ENCODE data around the gene SF3B4.

SF3B4 gene

DNA sequence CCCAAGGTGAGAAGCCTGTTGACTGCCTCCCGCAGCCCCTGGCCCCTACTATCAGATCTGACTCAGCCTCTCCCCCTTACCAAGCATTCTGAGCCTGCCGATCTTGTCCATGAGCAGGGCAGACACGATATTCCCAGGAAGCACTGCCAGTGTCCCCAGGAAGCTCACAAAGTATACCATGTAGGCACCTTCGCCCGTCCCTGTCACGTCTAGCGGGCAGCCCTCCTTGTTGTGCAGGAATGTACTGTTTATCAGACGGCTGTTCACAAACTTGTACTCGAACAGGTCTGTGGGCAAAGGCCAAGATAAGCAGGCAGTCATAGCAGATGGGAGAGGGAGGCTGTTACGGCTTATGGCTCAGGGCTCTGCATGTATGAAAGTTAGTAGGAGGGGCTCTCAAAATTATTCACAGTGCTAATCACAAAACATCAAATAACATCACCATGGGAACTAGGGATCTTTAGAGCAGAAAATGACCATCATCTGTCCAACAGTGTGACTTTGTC, 21.0 kb downstream of the SF3B4 start:
- no peak for TF ChIP-seq EZH2phosphoT487 (IDR thresholded peaks at IDR 0.05; ENCODE audit: borderline replicate concordance, low read length)
- TF ChIP-seq, protein P1, sequence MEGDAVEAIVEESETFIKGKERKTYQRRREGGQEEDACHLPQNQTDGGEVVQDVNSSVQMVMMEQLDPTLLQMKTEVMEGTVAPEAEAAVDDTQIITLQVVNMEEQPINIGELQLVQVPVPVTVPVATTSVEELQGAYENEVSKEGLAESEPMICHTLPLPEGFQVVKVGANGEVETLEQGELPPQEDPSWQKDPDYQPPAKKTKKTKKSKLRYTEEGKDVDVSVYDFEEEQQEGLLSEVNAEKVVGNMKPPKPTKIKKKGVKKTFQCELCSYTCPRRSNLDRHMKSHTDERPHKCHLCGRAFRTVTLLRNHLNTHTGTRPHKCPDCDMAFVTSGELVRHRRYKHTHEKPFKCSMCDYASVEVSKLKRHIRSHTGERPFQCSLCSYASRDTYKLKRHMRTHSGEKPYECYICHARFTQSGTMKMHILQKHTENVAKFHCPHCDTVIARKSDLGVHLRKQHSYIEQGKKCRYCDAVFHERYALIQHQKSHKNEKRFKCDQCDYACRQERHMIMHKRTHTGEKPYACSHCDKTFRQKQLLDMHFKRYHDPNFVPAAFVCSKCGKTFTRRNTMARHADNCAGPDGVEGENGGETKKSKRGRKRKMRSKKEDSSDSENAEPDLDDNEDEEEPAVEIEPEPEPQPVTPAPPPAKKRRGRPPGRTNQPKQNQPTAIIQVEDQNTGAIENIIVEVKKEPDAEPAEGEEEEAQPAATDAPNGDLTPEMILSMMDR (IDR thresholded peaks at IDR 0.05; ENCODE audit: low read depth, low read length, poor library complexity, severe bottlenecking), result no peak
- H3K36me3 ChIP-seq (ENCODE audit: control insufficient read depth, low read length), result no peaks in the 10 kb centered on the region
- no peaks in the 10 kb centered on the region for H3K4me1 ChIP-seq (ENCODE audit: control insufficient read depth, low read length)
- no peaks in the 10 kb centered on the region for H3K9me3 ChIP-seq (ENCODE audit: control insufficient read depth, insufficient read depth, low read length)
- H3K4me3 ChIP-seq (ENCODE audit: low read length), result no peak overlapping the region
- H3K27ac ChIP-seq (ENCODE audit: low read depth, low read length), result no peak overlapping the region
- no peaks in the 10 kb centered on the region for H3K79me2 ChIP-seq (ENCODE audit: control insufficient read depth, low read length)
- no peaks in the 10 kb centered on the region for H3F3A ChIP-seq (ENCODE audit: control insufficient read depth, insufficient read depth)
- H3K4me2 ChIP-seq (ENCODE audit: low read length), result no peak overlapping the region
- no peaks in the 10 kb centered on the region for H3K9me2 ChIP-seq (replicated peaks; ENCODE audit: control insufficient read depth, low read length)
- peaks cover 6% of the 10 kb centered on the region for H3K27me3 ChIP-seq (ENCODE audit: control insufficient read depth, low read length)
- no peaks in the 10 kb centered on the region for H4K20me1 ChIP-seq (ENCODE audit: control insufficient read depth, insufficient read depth, low read depth, low read length)

DNA sequence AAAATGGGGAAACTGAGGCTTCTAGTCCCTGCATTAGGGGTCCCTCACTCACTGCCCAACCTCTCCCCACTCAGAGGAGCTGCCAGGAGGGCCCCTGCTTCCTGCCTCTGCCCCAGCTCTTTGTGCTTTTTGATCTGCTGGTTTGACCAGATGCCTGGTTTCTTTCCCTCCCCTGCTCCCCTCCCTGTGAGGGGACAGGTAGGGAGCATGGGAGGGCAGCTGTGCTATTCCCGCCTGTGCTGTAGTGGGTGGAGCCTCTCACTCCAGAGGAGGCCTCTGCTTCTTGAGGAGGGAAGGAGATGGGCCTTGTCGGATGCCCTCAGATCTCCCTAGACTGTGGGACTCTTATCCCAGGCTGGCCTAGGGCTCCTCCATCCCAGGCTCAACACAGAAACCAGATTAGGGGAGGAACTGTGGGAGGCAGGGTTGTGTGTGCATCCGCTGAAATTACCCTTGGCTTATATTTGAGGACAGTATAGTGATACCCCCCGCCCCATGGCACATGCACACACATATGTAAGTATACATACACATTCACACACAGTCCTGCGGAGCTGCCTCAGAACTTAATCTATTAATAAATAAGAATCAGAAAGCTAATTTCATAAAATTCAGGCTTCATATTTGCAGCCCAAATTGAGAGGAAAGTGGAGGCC, 23.6 kb downstream of the SF3B4 start:
- Histone ChIP-seq H3K4me1 (ENCODE audit: control insufficient read depth, low read length) (peaks cover 12% of the 10 kb centered on the region), H3K27me3 (ENCODE audit: control insufficient read depth, low read length) (peaks cover 2% of the 10 kb centered on the region; the same call in 1 of the 2 replicates), H3K79me2 (ENCODE audit: control insufficient read depth, low read length) (no peaks in the 10 kb centered on the region; the same call in 1 of the 2 replicates), H3K9me2 (replicated peaks; ENCODE audit: control insufficient read depth, low read length) (no peaks in the 10 kb centered on the region), H3K4me3 (ENCODE audit: low read length) (no peak overlapping the region), H3K36me3 (ENCODE audit: control insufficient read depth, low read length) (no peaks in the 10 kb centered on the region), H3F3A (ENCODE audit: control insufficient read depth, insufficient read depth) (peaks cover 4% of the 10 kb centered on the region; the same call in 1 of the 2 replicates), H3K27ac (ENCODE audit: low read depth, low read length) (no peak overlapping the region), H3K9me3 (ENCODE audit: control insufficient read depth, insufficient read depth, low read length) (no peaks in the 10 kb centered on the region), H3K4me2 (ENCODE audit: low read length) (no peak overlapping the region), H4K20me1 (ENCODE audit: control insufficient read depth, insufficient read depth, low read depth, low read length) (no peaks in the 10 kb centered on the region)
- no peak for TF ChIP-seq EZH2phosphoT487 (IDR thresholded peaks at IDR 0.05; ENCODE audit: borderline replicate concordance, low read length)
- TF ChIP-seq, protein P1 (IDR thresholded peaks at IDR 0.05; ENCODE audit: low read depth, low read length, poor library complexity, severe bottlenecking), result no peak

DNA sequence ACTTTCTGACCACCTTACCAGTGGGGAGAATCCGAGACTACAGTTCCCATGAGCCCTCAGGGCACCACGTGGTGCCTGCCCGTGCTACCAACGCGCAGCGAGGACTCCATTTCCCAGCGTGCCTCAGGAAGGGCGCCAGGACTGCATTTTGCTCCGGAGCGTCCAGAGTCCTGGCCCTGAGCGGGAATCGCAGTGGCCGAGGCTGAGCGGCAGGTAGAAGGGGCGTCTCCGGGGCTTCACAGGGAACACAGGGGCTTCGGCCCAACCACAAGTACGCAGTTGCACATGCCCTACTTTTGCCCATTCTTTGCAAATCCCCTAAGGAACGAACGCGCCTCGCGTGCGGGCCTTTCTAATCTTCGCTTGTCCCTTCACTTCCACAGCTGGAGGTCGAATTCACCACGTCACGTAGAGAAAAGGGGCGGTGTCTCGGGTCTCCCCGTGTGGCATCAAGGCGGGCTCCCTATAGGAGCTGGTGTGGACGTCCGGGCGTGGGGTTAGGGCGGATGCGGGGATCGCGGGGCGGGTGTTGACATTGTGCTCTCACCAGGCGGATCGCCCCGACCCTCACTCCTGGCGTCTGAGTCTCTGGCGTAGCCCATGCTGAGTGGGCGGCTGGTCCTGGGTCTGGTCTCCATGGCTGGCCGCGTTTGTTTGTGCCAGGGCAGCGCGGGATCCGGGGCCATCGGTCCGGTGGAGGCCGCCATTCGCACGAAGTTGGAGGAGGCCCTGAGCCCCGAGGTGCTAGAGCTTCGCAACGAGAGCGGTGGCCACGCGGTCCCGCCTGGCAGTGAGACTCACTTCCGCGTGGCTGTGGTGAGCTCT, 27.9 kb downstream of the SF3B4 start, which contains the start of gene BOLA1:
TSS of gene BOLA1 (plus strand) at position 109 of the 825 bp plus-strand sequence. CDS start at position 601, 492 bp downstream.
- Histone ChIP-seq H3K27ac (ENCODE audit: low read depth, low read length) (no peak within 1 kb of the TSS), H3K9me2 (replicated peaks; ENCODE audit: control insufficient read depth, low read length) (no peaks in the 10 kb centered on the region), H3K4me1 (ENCODE audit: control insufficient read depth, low read length) (peaks cover 13% of the 10 kb centered on the region), H3K9me3 (ENCODE audit: control insufficient read depth, insufficient read depth, low read length) (no peaks in the 10 kb centered on the region), H3K4me3 (ENCODE audit: low read length) (peak within 1 kb of the TSS; percentile 81), H3K27me3 (ENCODE audit: control insufficient read depth, low read length) (no peaks in the 10 kb centered on the region), H3K4me2 (ENCODE audit: low read length) (peak within 1 kb of the TSS; percentile 86), H3K36me3 (ENCODE audit: control insufficient read depth, low read length) (no peaks in the 10 kb centered on the region), H4K20me1 (ENCODE audit: control insufficient read depth, insufficient read depth, low read depth, low read length) (no peaks in the 10 kb centered on the region), H3K79me2 (ENCODE audit: control insufficient read depth, low read length) (no peaks in the 10 kb centered on the region; the same call in 1 of the 2 replicates), H3F3A (ENCODE audit: control insufficient read depth, insufficient read depth) (peaks cover 4% of the 10 kb centered on the region; the same call in 1 of the 2 replicates)
- no peak for TF ChIP-seq EZH2phosphoT487 (IDR thresholded peaks at IDR 0.05; ENCODE audit: borderline replicate concordance, low read length)
- TF ChIP-seq, protein P1 (IDR thresholded peaks at IDR 0.05; ENCODE audit: low read depth, low read length, poor library complexity, severe bottlenecking), result no peak
